GM06990 (cell line): ENCODE data around the gene GMCL2.
"Not testable (repeated sequence)": the region's sequence is repeated elsewhere in the genome, so short reads cannot be mapped to it uniquely, and the experiment has no call there.

Source experiments
- DNase-seq: peaks from one replicate; pipeline ENCODE4 v3.0.0-alpha.2; 2011; ENCODE audit not compliant: insufficient read length; ENCODE audit errors: extremely low read depth
- H3K27me3 ChIP-seq: replicated peaks from 2 replicates; pipeline ENCODE4 v1.6.0; 2011; ENCODE audit warnings: low read length; ENCODE audit not compliant: control insufficient read depth, insufficient read depth
- H3K36me3 ChIP-seq: 2 replicates; pipeline ENCODE4 v1.5.1; 2011; ENCODE audit warnings: low read length; ENCODE audit not compliant: control insufficient read depth, insufficient read depth
- H3K4me3 ChIP-seq: replicated peaks from 2 replicates; pipeline ENCODE4 v1.5.1; 2011; ENCODE audit warnings: low read depth, mild to moderate bottlenecking, control low read depth, low read length
- TF ChIP-seq, protein P1 (sequence below): IDR thresholded peaks from 2 replicates; pipeline ENCODE4 v1.5.1; 2011; ENCODE audit warnings: low read length, control low read depth, mild to moderate bottlenecking, inconsistent platforms; ENCODE audit not compliant: insufficient read depth, poor library complexity, severe bottlenecking

GMCL2 gene

DNA sequence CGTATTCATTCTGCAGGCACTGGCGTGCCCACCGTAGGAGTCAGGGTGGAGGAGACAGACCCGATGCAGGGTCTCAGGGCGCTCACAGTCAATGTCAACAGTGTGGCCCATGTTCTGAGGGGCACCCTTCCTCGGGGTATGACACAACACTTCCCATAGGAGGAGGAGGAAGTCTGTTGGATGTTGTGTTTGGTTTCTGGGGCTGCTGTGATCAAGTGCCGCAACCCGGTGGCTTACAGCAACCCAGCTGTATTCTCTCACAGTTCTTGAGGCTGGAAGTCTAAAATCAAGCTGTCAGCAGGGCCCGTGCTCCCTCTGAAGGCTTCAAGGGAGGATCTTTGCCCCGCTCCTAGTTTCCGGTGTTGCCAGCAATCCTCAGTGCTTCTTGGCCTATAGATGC lies 11.5 kb upstream of the GMCL2 start:
- Histone ChIP-seq H3K27me3 (peaks cover 3% of the 10 kb centered on the region), H3K36me3 (no peaks in the 10 kb centered on the region), H3K4me3 (no peak overlapping the region)
- TF ChIP-seq, protein P1, sequence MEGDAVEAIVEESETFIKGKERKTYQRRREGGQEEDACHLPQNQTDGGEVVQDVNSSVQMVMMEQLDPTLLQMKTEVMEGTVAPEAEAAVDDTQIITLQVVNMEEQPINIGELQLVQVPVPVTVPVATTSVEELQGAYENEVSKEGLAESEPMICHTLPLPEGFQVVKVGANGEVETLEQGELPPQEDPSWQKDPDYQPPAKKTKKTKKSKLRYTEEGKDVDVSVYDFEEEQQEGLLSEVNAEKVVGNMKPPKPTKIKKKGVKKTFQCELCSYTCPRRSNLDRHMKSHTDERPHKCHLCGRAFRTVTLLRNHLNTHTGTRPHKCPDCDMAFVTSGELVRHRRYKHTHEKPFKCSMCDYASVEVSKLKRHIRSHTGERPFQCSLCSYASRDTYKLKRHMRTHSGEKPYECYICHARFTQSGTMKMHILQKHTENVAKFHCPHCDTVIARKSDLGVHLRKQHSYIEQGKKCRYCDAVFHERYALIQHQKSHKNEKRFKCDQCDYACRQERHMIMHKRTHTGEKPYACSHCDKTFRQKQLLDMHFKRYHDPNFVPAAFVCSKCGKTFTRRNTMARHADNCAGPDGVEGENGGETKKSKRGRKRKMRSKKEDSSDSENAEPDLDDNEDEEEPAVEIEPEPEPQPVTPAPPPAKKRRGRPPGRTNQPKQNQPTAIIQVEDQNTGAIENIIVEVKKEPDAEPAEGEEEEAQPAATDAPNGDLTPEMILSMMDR, result no peak
- DNase-seq, result no peak

DNA sequence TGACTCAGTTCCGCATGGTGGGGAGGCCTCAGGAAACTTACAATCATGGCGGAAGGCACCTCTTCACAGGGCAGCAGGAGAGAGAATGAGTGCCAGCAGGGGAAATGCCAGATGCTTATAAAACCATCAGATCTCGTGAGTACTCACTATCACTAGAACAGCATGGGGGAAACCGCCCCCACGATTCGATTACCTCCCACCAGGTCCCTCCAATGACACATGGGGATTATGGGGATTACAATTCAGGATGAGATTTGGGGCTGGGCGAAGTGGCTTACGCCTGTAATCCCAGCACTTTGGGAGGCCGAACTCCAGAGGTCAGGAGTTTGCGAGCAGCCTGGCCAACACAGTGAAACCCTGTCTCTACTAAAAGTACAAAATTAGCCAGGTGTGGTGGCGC lies 11.0 kb upstream of the GMCL2 start:
- not testable (repeated sequence) for H3K27me3 ChIP-seq, DNase-seq, H3K4me3 ChIP-seq, H3K36me3 ChIP-seq

DNA sequence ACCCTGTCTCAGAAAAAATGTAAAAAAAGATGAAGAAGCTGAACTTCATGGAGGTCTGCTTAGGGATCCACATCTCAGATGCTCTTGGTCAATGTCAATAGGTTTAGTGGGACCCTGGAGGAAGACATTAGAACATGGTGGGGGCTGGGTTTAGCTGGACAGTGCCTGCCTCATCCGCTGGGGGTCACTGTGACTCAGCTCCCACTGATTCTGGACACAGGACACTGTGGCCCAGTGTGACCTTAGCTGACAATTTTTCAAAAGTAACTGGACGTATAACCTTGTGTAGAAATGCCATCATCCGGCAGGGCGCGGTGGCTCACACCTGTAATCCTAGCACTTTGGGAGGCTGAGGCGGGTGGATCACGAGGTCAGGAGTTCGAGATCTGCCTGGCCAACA lies 9.8 kb upstream of the GMCL2 start:
- TF ChIP-seq, protein P1, result peak; percentile 51
- H3K36me3 ChIP-seq, result no peaks in the 10 kb centered on the region
- DNase-seq, result no peak
- no peak overlapping the region for H3K4me3 ChIP-seq
- peaks cover 3% of the 10 kb centered on the region for H3K27me3 ChIP-seq

DNA sequence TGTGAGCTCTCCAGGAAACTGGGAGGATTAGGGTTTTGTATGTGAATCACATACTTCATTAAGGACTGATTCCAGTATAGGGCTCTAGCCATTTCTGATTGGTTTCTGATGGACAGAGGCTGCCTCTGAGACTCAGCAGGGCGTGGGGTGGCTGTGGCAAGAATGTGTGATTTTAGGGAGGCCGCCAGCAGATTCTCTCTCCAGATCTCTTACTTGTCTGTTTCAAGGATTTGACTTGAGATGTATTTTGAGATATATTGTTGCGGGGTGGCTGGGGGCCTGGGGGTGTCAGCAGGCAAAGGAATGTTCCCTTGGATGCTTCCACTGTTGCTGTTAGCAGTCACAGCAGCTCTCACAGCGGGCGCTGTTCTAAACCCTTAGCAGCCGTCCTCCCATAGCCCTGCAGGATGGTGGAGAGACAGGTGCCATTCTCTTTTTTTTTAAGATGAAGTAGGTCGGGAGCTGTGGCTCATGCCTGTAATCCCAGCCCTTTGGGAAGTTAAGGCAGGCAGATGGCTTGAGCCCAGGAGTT lies 9.2 kb upstream of the GMCL2 start:
- H3K36me3 ChIP-seq, result no peaks in the 10 kb centered on the region
- DNase-seq, result no peak
- TF ChIP-seq, protein P1, result no peak
- peaks cover 3% of the 10 kb centered on the region for H3K27me3 ChIP-seq
- H3K4me3 ChIP-seq, result no peak overlapping the region

DNA sequence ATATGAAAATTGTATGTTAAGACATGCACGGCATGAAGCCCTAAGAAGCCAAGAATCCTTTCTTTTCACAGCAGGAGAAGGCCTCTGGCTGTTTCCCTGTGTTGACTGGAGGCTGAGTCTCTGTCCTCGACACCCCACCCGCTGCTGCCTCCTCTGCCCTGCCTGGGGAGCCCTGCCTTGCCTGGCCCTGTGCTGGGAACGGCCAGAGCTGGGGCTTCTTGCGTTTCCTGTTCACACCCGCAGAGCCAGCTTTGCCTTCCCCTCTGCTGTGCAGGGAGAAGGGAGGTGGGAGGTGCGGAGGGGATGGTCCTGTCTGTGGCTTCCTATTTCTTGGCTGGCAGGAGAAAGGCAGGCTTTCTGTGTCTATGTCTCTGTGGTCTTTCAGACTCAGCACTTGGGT lies 6.9 kb upstream of the GMCL2 start:
- Histone ChIP-seq H3K36me3 (no peaks in the 10 kb centered on the region), H3K27me3 (peaks cover 3% of the 10 kb centered on the region), H3K4me3 (no peak overlapping the region)
- DNase-seq, result no peak
- TF ChIP-seq, protein P1, result no peak

DNA sequence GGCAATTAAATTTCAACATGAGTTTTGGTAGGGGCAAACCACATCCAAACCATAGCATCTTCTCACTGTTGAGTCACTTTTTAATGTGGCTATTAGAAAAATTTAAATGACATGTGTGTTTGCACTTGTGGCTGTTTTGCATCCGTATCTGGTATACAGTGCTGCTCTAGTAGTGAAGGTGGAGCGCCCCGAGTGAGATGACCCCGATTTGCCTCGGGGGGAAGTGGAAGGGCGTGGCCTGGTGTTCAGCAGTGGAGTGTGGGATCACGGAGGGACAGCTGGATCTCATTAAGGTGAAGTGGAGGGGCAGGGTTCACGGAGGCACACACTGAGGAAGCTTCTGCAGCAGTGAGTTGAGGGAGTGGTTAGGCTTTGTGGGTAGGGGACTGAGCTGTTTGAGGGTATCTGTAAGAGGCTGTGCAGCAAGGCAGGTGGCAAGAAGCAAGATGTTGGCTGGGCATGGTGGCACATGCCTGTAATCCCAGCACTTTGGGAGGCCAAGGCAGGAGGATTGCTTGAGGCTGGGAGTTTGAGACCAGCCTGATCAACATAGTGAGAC lies 6.2 kb upstream of the GMCL2 start:
- DNase-seq, result no peak
- H3K27me3 ChIP-seq, result peaks cover 3% of the 10 kb centered on the region
- no peaks in the 10 kb centered on the region for H3K36me3 ChIP-seq
- TF ChIP-seq, protein P1, result no peak
- H3K4me3 ChIP-seq, result no peak overlapping the region
